MCF 10A (cell line): ENCODE measurements around the gene MRPL43. TPM values are rescaled to one million over a fixed set of nuclear protein-coding genes. Genes with fewer than 3 reads are reported as not detected.

Source experiments
- BruUV-seq: library from RNA; stranded (reverse); fragments of 400-500 nt; replicated peaks from 2 replicates; lab custom pipeline; 2021; lab: Mats Ljungman, UMichigan
- CTCF ChIA-PET: fragments of 300-600 bp; sonication (Branson Sonifier 250); formaldehyde crosslinking; extraction: SDS; loops from one replicate; lab custom pipeline; 2021; ENCODE audit warnings: antibody characterized with exemption, inconsistent platforms; lab: Yijun Ruan, JAX
- POLR2A ChIA-PET: fragments of 300-600, 350-650 bp; sonication (Branson Sonifier 250); formaldehyde crosslinking; extraction: SDS; loops from one replicate; lab custom pipeline; 2020; ENCODE audit warnings: antibody characterized with exemption, inconsistent platforms; lab: Yijun Ruan, JAX
- DNase-seq: peaks from one replicate; pipeline ENCODE4 v3.0.0-alpha.2; 2018; ENCODE audit not compliant: unreplicated experiment
- H3K27ac Mint-ChIP-seq: one replicate; pipeline ENCODE4 v1.8.0; 2022; ENCODE audit warnings: mild to moderate bottlenecking, low read depth, mixed read lengths; ENCODE audit not compliant: unreplicated experiment
- H3K27me3 Mint-ChIP-seq: one replicate; pipeline ENCODE4 v1.8.0; 2022; ENCODE audit warnings: mixed read lengths; ENCODE audit not compliant: insufficient read depth, unreplicated experiment
- H3K36me3 Mint-ChIP-seq: one replicate; pipeline ENCODE4 v1.8.0; 2022; ENCODE audit warnings: mild to moderate bottlenecking, moderate library complexity, mixed read lengths; ENCODE audit not compliant: insufficient read depth, unreplicated experiment
- H3K4me1 Mint-ChIP-seq: one replicate; pipeline ENCODE4 v1.8.0; 2022; ENCODE audit warnings: mixed read lengths; ENCODE audit not compliant: insufficient read depth, unreplicated experiment
- H3K4me3 Mint-ChIP-seq: one replicate; pipeline ENCODE4 v1.8.0; 2022; ENCODE audit warnings: mild to moderate bottlenecking, moderate library complexity, mixed read lengths; ENCODE audit not compliant: unreplicated experiment
- H3K9me3 Mint-ChIP-seq: one replicate; pipeline ENCODE4 v1.8.0; 2022; ENCODE audit warnings: mixed read lengths; ENCODE audit not compliant: unreplicated experiment
- CTCF ChIP-seq: fragments of 200-600 bp; IDR thresholded peaks from one replicate; pipeline ENCODE4 v1.8.0; 2022; ENCODE audit warnings: antibody characterized with exemption, mild to moderate bottlenecking; ENCODE audit not compliant: unreplicated experiment
- intact Hi-C: fragments of 100-400 bp; cut with micrococcal nuclease; formaldehyde crosslinking; loops from 2 replicates; pipeline ENCODE4 v1.14.1; 2022
- total RNA-seq: library from RNA; stranded (reverse); gene quantifications from 2 replicates; pipeline ENCODE4 v1.2.3, GENCODE V29; 2022

The MRPL43 gene
- total RNA-seq, 1 experiment from 2014 or later, result 64.8 TPM

GRCh38 chr10:100972904-100973535 is 14.3 kb downstream of the MRPL43 start:
- no peaks in the 10 kb centered on the region for H3K27me3 Mint-ChIP-seq
- peaks cover 12% of the 10 kb centered on the region for H3K36me3 Mint-ChIP-seq
- BruUV-seq, result no TSS peak
- no peaks in the 10 kb centered on the region for H3K9me3 Mint-ChIP-seq
- H3K4me1 Mint-ChIP-seq, result no peaks in the 10 kb centered on the region
- intact Hi-C loops, result no loop called here
- POLR2A ChIA-PET, result no interaction called here
- H3K27ac Mint-ChIP-seq, result no peak overlapping the region
- no peak for TF ChIP-seq CTCF
- DNase-seq, result no peak
- H3K4me3 Mint-ChIP-seq, result no peak overlapping the region
- CTCF ChIA-PET, result interaction anchor here (0.6 to 1.3 kb wide), 2 partner anchors 14 to 41 kb away, joined by 3 to 5 read pairs; partner anchors contain the start of genes MRPL43 and TWNK

GRCh38 chr10:100972115-100972903 is 15.0 kb downstream of the MRPL43 start:
- DNase-seq, result no peak
- intact Hi-C loops, result no loop called here
- no peaks in the 10 kb centered on the region for H3K27me3 Mint-ChIP-seq
- peaks cover 11% of the 10 kb centered on the region for H3K36me3 Mint-ChIP-seq
- H3K4me3 Mint-ChIP-seq, result no peak overlapping the region
- H3K4me1 Mint-ChIP-seq, result no peaks in the 10 kb centered on the region
- TF ChIP-seq CTCF, result no peak
- ChIA-PET POLR2A (no interaction called here), CTCF (interaction anchor here (1.0 to 1.3 kb wide), 2 partner anchors 15 to 69 kb away, joined by 3 to 5 read pairs; partner anchors contain the start of genes MRPL43 and TWNK)
- no peak overlapping the region for H3K27ac Mint-ChIP-seq
- no peaks in the 10 kb centered on the region for H3K9me3 Mint-ChIP-seq
- BruUV-seq, result no TSS peak

- BruUV-seq, result no TSS peak
- H3K4me3 Mint-ChIP-seq, result no peak overlapping the region
- no peaks in the 10 kb centered on the region for H3K9me3 Mint-ChIP-seq
- H3K27ac Mint-ChIP-seq, result no peak overlapping the region
- ChIA-PET CTCF (interaction anchor here (0.6 kb wide), 1 partner anchor 130 kb away, joined by 4 read pairs; no protein-coding TSS in a partner anchor), POLR2A (interaction anchor here (0.6 to 1.1 kb wide), 2 partner anchors 8 to 1750 kb away, joined by 3 to 4 read pairs; no protein-coding TSS in a partner anchor)
- intact Hi-C loops, result no loop called here
- H3K27me3 Mint-ChIP-seq, result no peaks in the 10 kb centered on the region
- no peaks in the 10 kb centered on the region for H3K4me1 Mint-ChIP-seq
- no peak for DNase-seq
- peaks cover 6% of the 10 kb centered on the region for H3K36me3 Mint-ChIP-seq
- no peak for TF ChIP-seq CTCF
Observed at GRCh38 chr10:100970914-100971811, 16.1 kb downstream of the MRPL43 start.
